Measurements from ENCODE around the gene CD93. TPM values are rescaled to one million over a fixed set of nuclear protein-coding genes. Genes with fewer than 3 reads are reported as not detected.

CD93 gene
- polyA plus RNA-seq, 1 donor from 2014 or later = not detected

GRCh38 chr20:23061262-23061661 lies 24.9 kb downstream of the CD93 start:
- no peak overlapping the region for H3K4me3 ChIP-seq (ENCODE audit: low read length)
- no peak overlapping the region for H2AFZ ChIP-seq (ENCODE audit: low read depth, low read length)
- no peaks in the 10 kb centered on the region for H4K20me1 ChIP-seq (ENCODE audit: insufficient read depth)
- H3K9me2 ChIP-seq (ENCODE audit: insufficient read depth, low read length) = no peaks in the 10 kb centered on the region
- no peaks in the 10 kb centered on the region for H3K9me3 ChIP-seq (ENCODE audit: low read length)
- peaks cover 11% of the 10 kb centered on the region for H3K27me3 ChIP-seq (ENCODE audit: insufficient read depth, low read depth, low read length)
- H3K36me3 ChIP-seq (ENCODE audit: insufficient read depth, low read length) = no peaks in the 10 kb centered on the region
- H3K79me2 ChIP-seq (replicated peaks; ENCODE audit: insufficient read depth, low read length) = no peaks in the 10 kb centered on the region
- H3F3A ChIP-seq (ENCODE audit: insufficient read depth, low read length, poor library complexity, severe bottlenecking) = no peaks in the 10 kb centered on the region
- TF ChIP-seq SMC3 (conservative IDR thresholded peaks at IDR 0.05; ENCODE audit: poor library complexity) (no peak), POLR2AphosphoS5 (IDR thresholded peaks at IDR 0.05) (no peak), MXI1 (conservative IDR thresholded peaks at IDR 0.05; ENCODE audit: poor library complexity, severe bottlenecking) (no peak), TAF1 (IDR thresholded peaks at IDR 0.05; ENCODE audit: low read depth) (no peak), RAD21 (conservative IDR thresholded peaks at IDR 0.05) (no peak), CTCF (IDR thresholded peaks at IDR 0.05; ENCODE audit: poor library complexity, severe bottlenecking) (no peak), REST (IDR thresholded peaks at IDR 0.05; ENCODE audit: borderline replicate concordance) (no peak)
- H3K4me2 ChIP-seq (ENCODE audit: low read length) = no peak overlapping the region
- no peak overlapping the region for H3K27ac ChIP-seq (ENCODE audit: low read length)
- no peak overlapping the region for H3K9ac ChIP-seq (ENCODE audit: low read length)

- Histone ChIP-seq H2AFZ (ENCODE audit: low read depth, low read length) (no peak overlapping the region), H3K4me3 (ENCODE audit: low read length) (no peak overlapping the region), H3K36me3 (ENCODE audit: insufficient read depth, low read length) (no peaks in the 10 kb centered on the region), H3K79me2 (replicated peaks; ENCODE audit: insufficient read depth, low read length) (no peaks in the 10 kb centered on the region), H4K20me1 (ENCODE audit: insufficient read depth) (no peaks in the 10 kb centered on the region), H3F3A (ENCODE audit: insufficient read depth, low read length, poor library complexity, severe bottlenecking) (no peaks in the 10 kb centered on the region), H3K9ac (ENCODE audit: low read length) (no peak overlapping the region), H3K27me3 (ENCODE audit: insufficient read depth, low read depth, low read length) (peaks cover 11% of the 10 kb centered on the region), H3K9me2 (ENCODE audit: insufficient read depth, low read length) (no peaks in the 10 kb centered on the region), H3K9me3 (ENCODE audit: low read length) (no peaks in the 10 kb centered on the region), H3K4me2 (ENCODE audit: low read length) (no peak overlapping the region), H3K27ac (ENCODE audit: low read length) (no peak overlapping the region)
- no peak for TF ChIP-seq REST (IDR thresholded peaks at IDR 0.05; ENCODE audit: borderline replicate concordance)
- no peak for TF ChIP-seq SMC3 (conservative IDR thresholded peaks at IDR 0.05; ENCODE audit: poor library complexity)
- TF ChIP-seq EZH2 (IDR thresholded peaks at IDR 0.05; ENCODE audit: borderline replicate concordance, insufficient read depth, low read length, poor library complexity, severe bottlenecking) = no peak
- TF ChIP-seq CTCF (IDR thresholded peaks at IDR 0.05; ENCODE audit: poor library complexity, severe bottlenecking) = no peak
- TF ChIP-seq EP300 (conservative IDR thresholded peaks at IDR 0.05; ENCODE audit: poor library complexity, severe bottlenecking) = no peak
These were observed 25.5 kb downstream of the CD93 start for GRCh38 chr20:23060629-23061028.

Measured in neural cell (in vitro differentiated cells).